Activated B cell treated with CpG ODN at 0.5 μM for 24 hours (primary cell): ENCODE measurements around the gene PRKCSH. TPM values are rescaled to one million over a fixed set of nuclear protein-coding genes. Genes with fewer than 3 reads are reported as not detected.
"Not testable (repeated sequence)": the region's sequence is repeated elsewhere in the genome, so short reads cannot be mapped to it uniquely, and the experiment has no call there.

Experiments
- ATAC-seq: fragments of 200-7000 bp; cut with Tn5 transposase; one replicate; pipeline ENCODE4 v1.10.0; 2021; ENCODE audit warnings: low read depth, mild to moderate bottlenecking, moderate library complexity
- CTCF ChIA-PET: fragments of 350-600 bp; sonication (Branson Sonifier 250); formaldehyde crosslinking; loops from one replicate; lab custom pipeline; 2021; ENCODE audit warnings: antibody characterized with exemption; lab: Charles Lee
- POLR2A ChIA-PET: fragments of 350-600 bp; sonication (Branson Sonifier 250); formaldehyde crosslinking; loops from one replicate; lab custom pipeline; 2021; ENCODE audit warnings: antibody characterized with exemption; lab: Charles Lee
- DNase-seq: peaks from one replicate; pipeline ENCODE4 v3.0.0; 2022
- H3K27ac Mint-ChIP-seq: one replicate; pipeline ENCODE4 v1.8.0; 2020; ENCODE audit warnings: mixed read lengths
- H3K27me3 Mint-ChIP-seq: one replicate; pipeline ENCODE4 v1.8.0; 2021; ENCODE audit warnings: mixed read lengths
- H3K36me3 Mint-ChIP-seq: one replicate; pipeline ENCODE4 v1.8.0; 2021; ENCODE audit warnings: low read depth, mixed read lengths
- H3K4me1 Mint-ChIP-seq: one replicate; pipeline ENCODE4 v1.8.0; 2021; ENCODE audit warnings: mixed read lengths
- H3K4me3 Mint-ChIP-seq: one replicate; pipeline ENCODE4 v1.8.0; 2020; ENCODE audit warnings: mild to moderate bottlenecking, mixed read lengths
- H3K9me3 Mint-ChIP-seq: one replicate; pipeline ENCODE4 v1.8.0; 2020; ENCODE audit warnings: mixed read lengths
- CTCF ChIP-seq: fragments of 200-600 bp; IDR thresholded peaks from one replicate; pipeline ENCODE4 v1.8.0; 2022; ENCODE audit warnings: antibody characterized with exemption, mild to moderate bottlenecking
- intact Hi-C: fragments of 100-400 bp; cut with micrococcal nuclease; formaldehyde crosslinking; loops from one replicate; pipeline ENCODE4 v1.15.1; 2024
- total RNA-seq: library from RNA; stranded (reverse); gene quantifications from 2 replicates; pipeline ENCODE4 v1.2.3, GENCODE V29; 2022

Gene PRKCSH
- total RNA-seq, 1 donor from 2014 or later = 289 TPM

- CTCF ChIA-PET = interaction anchor here (0.6 to 1.8 kb wide), 6 partner anchors 21 to 111 kb away, joined by 3 to 7 read pairs (median 3); partner anchors contain the start of gene TSPAN16
- no peak overlapping the region for H3K27ac Mint-ChIP-seq
- ATAC-seq = peak; percentile 56
- H3K36me3 Mint-ChIP-seq = no peaks in the 10 kb centered on the region
- TF ChIP-seq CTCF = no peak
- intact Hi-C loops = loop anchor here (1.0 kb wide), 2 partner anchors 25 to 113 kb away; no protein-coding TSS in a partner anchor
- H3K27me3 Mint-ChIP-seq = peaks cover 7% of the 10 kb centered on the region
- H3K9me3 Mint-ChIP-seq = no peaks in the 10 kb centered on the region
- POLR2A ChIA-PET = interaction anchor here (0.5 to 0.8 kb wide), 2 partner anchors 29 to 31 kb away, joined by 3 read pairs; no protein-coding TSS in a partner anchor
- no peak overlapping the region for H3K4me3 Mint-ChIP-seq
- peaks cover 5% of the 10 kb centered on the region for H3K4me1 Mint-ChIP-seq
- DNase-seq = peak; percentile 32
Observed at GRCh38 chr19:11405846-11406643, 29.4 kb upstream of the PRKCSH start.

- H3K36me3 Mint-ChIP-seq, H3K4me1 Mint-ChIP-seq, H3K9me3 Mint-ChIP-seq, ATAC-seq, H3K27me3 Mint-ChIP-seq, H3K27ac Mint-ChIP-seq, H3K4me3 Mint-ChIP-seq, DNase-seq: not testable (repeated sequence)
- CTCF ChIA-PET = interaction anchor here (0.6 to 1.8 kb wide), 5 partner anchors 14 to 111 kb away, joined by 3 to 7 read pairs (median 3); partner anchors contain the start of gene TSPAN16
- POLR2A ChIA-PET = interaction anchor here (0.5 to 0.9 kb wide), 3 partner anchors 30 to 32 kb away, joined by 3 to 4 read pairs (median 3); partner anchors contain the start of gene SWSAP1
- intact Hi-C loops = loop anchor here (1.0 kb wide), 2 partner anchors 25 to 113 kb away; no protein-coding TSS in a partner anchor
Observed at GRCh38 chr19:11406703-11407236, 28.7 kb upstream of the PRKCSH start.

- Mint-ChIP-seq H3K36me3 (no peaks in the 10 kb centered on the region), H3K9me3 (no peaks in the 10 kb centered on the region), H3K27me3 (peaks cover 7% of the 10 kb centered on the region), H3K27ac (no peak overlapping the region), H3K4me3 (no peak overlapping the region), H3K4me1 (peaks cover 5% of the 10 kb centered on the region)
- no peak for DNase-seq
- ATAC-seq = no peak
- ChIA-PET POLR2A (no interaction called here), CTCF (no interaction called here)
- intact Hi-C loops = no loop called here
- no peak for TF ChIP-seq CTCF
Observed at GRCh38 chr19:11408591-11408990, 26.8 kb upstream of the PRKCSH start.

GRCh38 chr19:11410682-11411081 is 24.8 kb upstream of the PRKCSH start:
- no peaks in the 10 kb centered on the region for H3K36me3 Mint-ChIP-seq
- TF ChIP-seq CTCF = no peak
- no peak overlapping the region for H3K4me3 Mint-ChIP-seq
- DNase-seq (no peak), ATAC-seq (no peak)
- H3K9me3 Mint-ChIP-seq = no peaks in the 10 kb centered on the region
- H3K27me3 Mint-ChIP-seq = peaks cover 7% of the 10 kb centered on the region
- H3K4me1 Mint-ChIP-seq = peaks cover 5% of the 10 kb centered on the region
- no peak overlapping the region for H3K27ac Mint-ChIP-seq
- CTCF ChIA-PET = no interaction called here
- POLR2A ChIA-PET = no interaction called here
- intact Hi-C loops = no loop called here

- CTCF ChIA-PET = no interaction called here
Observed at GRCh38 chr19:11414544-11414943, 20.9 kb upstream of the PRKCSH start.

More at GRCh38 chr19:11414544-11414943, 20.9 kb upstream of the PRKCSH start:
- Mint-ChIP-seq H3K27ac (no peak overlapping the region), H3K9me3 (no peaks in the 10 kb centered on the region), H3K27me3 (peaks cover 5% of the 10 kb centered on the region), H3K36me3 (no peaks in the 10 kb centered on the region), H3K4me1 (peaks cover 13% of the 10 kb centered on the region), H3K4me3 (no peak overlapping the region)
- intact Hi-C loops = no loop called here
- no peak for ATAC-seq
- no peak for TF ChIP-seq CTCF
- POLR2A ChIA-PET = no interaction called here
- no peak for DNase-seq
